ENCODE results near the gene ARMCX2.

Gene ARMCX2

DNA sequence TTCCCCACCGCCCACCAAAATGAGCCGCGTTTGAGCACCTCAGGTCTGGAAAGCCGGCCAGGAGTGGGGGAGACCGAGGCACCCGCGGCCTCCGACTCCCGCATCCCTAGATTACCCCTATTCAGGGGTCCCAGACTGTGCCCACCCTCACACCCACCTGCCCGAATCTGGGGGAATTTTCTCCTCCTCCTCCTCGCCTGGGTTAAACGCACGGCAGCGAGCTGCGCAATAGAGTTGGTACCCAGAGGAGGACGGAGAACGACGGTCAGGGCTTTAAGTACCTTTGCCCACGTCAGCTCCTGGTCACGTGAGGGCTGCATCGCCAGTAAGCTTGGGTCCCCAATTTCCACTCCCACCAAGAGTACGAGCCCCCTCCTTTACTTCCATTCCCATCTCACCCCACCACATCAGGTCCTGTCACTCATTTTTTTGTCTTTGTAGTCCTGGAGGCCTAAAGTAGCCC is at the start of gene ARMCX2:
TSS of gene ARMCX2 (minus strand) at position 250 of the 463 bp plus-strand sequence. CDS start 2,262 bp downstream, outside the sequence.
- Histone ChIP-seq H3K9me3 (ENCODE audit: insufficient read depth, low read length, severe bottlenecking) (no peaks in the 10 kb centered on the region), H3K27me3 (ENCODE audit: insufficient read depth, low read length, poor library complexity) (no peaks in the 10 kb centered on the region), H3K36me3 (ENCODE audit: insufficient read depth, low read length) (no peaks in the 10 kb centered on the region), H3K4me3 (ENCODE audit: low read depth in 1 of 2, low read length in 2 of 2) (no peak within 1 kb of the TSS), H3K9ac (ENCODE audit: low read depth, low read length) (no peak within 1 kb of the TSS), H3K4me1 (ENCODE audit: insufficient read depth, low read length) (no peaks in the 10 kb centered on the region), H3K27ac (ENCODE audit: low read length) (no peak within 1 kb of the TSS), H3K79me2 (ENCODE audit: insufficient read depth, low read length) (no peaks in the 10 kb centered on the region), H4K20me1 (ENCODE audit: insufficient read depth, low read length) (no peaks in the 10 kb centered on the region), H2AFZ (ENCODE audit: low read depth, low read length) (no peak within 1 kb of the TSS), H3K4me2 (ENCODE audit: insufficient read depth, low read length) (no peak within 1 kb of the TSS)
- ATAC-seq (ENCODE audit: insufficient read depth, low read depth) (no peak), DNase-seq (no peak)
- TF ChIP-seq, protein P1, sequence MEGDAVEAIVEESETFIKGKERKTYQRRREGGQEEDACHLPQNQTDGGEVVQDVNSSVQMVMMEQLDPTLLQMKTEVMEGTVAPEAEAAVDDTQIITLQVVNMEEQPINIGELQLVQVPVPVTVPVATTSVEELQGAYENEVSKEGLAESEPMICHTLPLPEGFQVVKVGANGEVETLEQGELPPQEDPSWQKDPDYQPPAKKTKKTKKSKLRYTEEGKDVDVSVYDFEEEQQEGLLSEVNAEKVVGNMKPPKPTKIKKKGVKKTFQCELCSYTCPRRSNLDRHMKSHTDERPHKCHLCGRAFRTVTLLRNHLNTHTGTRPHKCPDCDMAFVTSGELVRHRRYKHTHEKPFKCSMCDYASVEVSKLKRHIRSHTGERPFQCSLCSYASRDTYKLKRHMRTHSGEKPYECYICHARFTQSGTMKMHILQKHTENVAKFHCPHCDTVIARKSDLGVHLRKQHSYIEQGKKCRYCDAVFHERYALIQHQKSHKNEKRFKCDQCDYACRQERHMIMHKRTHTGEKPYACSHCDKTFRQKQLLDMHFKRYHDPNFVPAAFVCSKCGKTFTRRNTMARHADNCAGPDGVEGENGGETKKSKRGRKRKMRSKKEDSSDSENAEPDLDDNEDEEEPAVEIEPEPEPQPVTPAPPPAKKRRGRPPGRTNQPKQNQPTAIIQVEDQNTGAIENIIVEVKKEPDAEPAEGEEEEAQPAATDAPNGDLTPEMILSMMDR (IDR thresholded peaks at IDR 0.05; ENCODE audit: borderline replicate concordance, extremely low read depth, low read length, poor library complexity, severe bottlenecking), result no peak
- TF ChIP-seq EZH2 (IDR thresholded peaks at IDR 0.05; ENCODE audit: borderline replicate concordance, low read depth, low read length, severe bottlenecking), result no peak

DNA sequence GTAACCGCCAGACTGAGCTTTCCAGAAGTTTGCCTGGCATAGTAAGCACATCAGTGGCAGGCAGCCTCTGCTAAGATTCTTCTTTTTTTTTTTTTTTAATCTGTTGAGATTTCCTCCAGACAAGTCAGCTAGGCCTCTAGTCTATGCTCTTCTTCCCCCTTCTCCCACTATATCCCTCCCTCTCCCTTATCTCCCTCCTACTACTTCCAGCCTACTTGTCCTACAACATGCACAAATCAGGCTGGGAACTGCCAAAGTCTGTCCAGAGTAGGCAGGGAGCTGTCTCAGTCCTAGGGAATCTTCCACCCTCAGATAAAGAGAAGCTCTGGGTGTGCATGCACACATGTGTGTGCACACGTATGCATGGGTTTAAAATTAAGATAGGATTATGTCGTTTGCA is 49.7 kb upstream of the ARMCX2 start:
- Histone ChIP-seq H3K4me3 (ENCODE audit: low read depth in 1 of 2, low read length in 2 of 2) (no peak overlapping the region), H2AFZ (ENCODE audit: low read depth, low read length) (no peak overlapping the region), H3K4me1 (ENCODE audit: insufficient read depth, low read length) (no peaks in the 10 kb centered on the region), H3K36me3 (ENCODE audit: insufficient read depth, low read length) (no peaks in the 10 kb centered on the region), H3K4me2 (ENCODE audit: insufficient read depth, low read length) (no peak overlapping the region), H3K27ac (ENCODE audit: low read length) (no peak overlapping the region), H3K27me3 (ENCODE audit: insufficient read depth, low read length, poor library complexity) (no peaks in the 10 kb centered on the region), H3K79me2 (ENCODE audit: insufficient read depth, low read length) (no peaks in the 10 kb centered on the region), H3K9me3 (ENCODE audit: insufficient read depth, low read length, severe bottlenecking) (no peaks in the 10 kb centered on the region), H3K9ac (ENCODE audit: low read depth, low read length) (no peak overlapping the region), H4K20me1 (ENCODE audit: insufficient read depth, low read length) (no peaks in the 10 kb centered on the region)
- ATAC-seq (ENCODE audit: insufficient read depth, low read depth) (no peak), DNase-seq (no peak)
- TF ChIP-seq, protein P1 (IDR thresholded peaks at IDR 0.05; ENCODE audit: borderline replicate concordance, extremely low read depth, low read length, poor library complexity, severe bottlenecking), result no peak
- no peak for TF ChIP-seq EZH2 (IDR thresholded peaks at IDR 0.05; ENCODE audit: borderline replicate concordance, low read depth, low read length, severe bottlenecking)

DNA sequence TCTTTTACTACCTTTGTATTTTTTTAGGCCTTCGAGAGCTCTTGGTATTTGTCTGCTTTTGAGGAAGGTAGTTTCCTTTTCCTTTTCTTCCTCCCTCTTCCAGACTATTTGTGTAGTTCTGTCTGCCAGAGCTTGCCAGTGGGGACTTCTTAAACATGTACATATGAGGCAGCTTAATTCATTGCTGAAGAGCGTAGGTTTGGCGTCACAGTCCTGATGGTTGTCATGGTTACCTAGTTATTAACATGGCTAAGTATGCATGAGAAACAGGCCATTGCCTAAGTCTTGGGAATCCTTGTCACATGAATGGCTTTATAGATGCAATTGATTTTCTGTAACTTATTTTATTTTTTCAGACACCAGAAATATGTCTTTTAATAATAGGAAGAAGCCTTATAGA is 48.5 kb upstream of the ARMCX2 start:
- Histone ChIP-seq H3K27me3 (ENCODE audit: insufficient read depth, low read length, poor library complexity) (no peaks in the 10 kb centered on the region), H3K4me1 (ENCODE audit: insufficient read depth, low read length) (no peaks in the 10 kb centered on the region), H4K20me1 (ENCODE audit: insufficient read depth, low read length) (no peaks in the 10 kb centered on the region), H3K9me3 (ENCODE audit: insufficient read depth, low read length, severe bottlenecking) (no peaks in the 10 kb centered on the region), H3K79me2 (ENCODE audit: insufficient read depth, low read length) (no peaks in the 10 kb centered on the region), H3K4me3 (ENCODE audit: low read depth in 1 of 2, low read length in 2 of 2) (no peak overlapping the region), H3K27ac (ENCODE audit: low read length) (no peak overlapping the region), H3K36me3 (ENCODE audit: insufficient read depth, low read length) (no peaks in the 10 kb centered on the region), H3K9ac (ENCODE audit: low read depth, low read length) (no peak overlapping the region), H3K4me2 (ENCODE audit: insufficient read depth, low read length) (no peak overlapping the region), H2AFZ (ENCODE audit: low read depth, low read length) (no peak overlapping the region)
- DNase-seq, result no peak
- no peak for ATAC-seq (ENCODE audit: insufficient read depth, low read depth)
- TF ChIP-seq, protein P1 (IDR thresholded peaks at IDR 0.05; ENCODE audit: borderline replicate concordance, extremely low read depth, low read length, poor library complexity, severe bottlenecking), result no peak
- TF ChIP-seq EZH2 (IDR thresholded peaks at IDR 0.05; ENCODE audit: borderline replicate concordance, low read depth, low read length, severe bottlenecking), result no peak

DNA sequence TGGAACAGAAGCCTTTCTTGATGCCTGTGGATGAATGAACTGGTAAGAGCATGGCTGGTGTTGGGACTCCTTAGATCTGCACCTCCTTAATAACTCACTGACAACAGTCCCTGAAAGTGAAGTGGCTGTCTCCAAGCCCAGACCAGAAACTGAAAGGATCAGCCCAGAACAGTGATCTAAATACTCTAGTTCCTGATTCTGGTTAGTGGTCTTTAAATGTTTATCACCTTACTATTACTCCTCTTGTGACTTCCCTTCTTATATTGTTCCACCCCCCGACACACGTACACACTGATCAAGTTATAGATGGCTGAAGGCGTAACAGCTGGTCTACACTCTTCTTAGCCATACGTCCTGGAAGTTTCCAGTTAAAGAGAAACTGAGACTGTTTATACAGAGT is 33.8 kb upstream of the ARMCX2 start:
- DNase-seq (no peak), ATAC-seq (ENCODE audit: insufficient read depth, low read depth) (no peak)
- Histone ChIP-seq H3K9me3 (ENCODE audit: insufficient read depth, low read length, severe bottlenecking) (no peaks in the 10 kb centered on the region), H3K4me1 (ENCODE audit: insufficient read depth, low read length) (no peaks in the 10 kb centered on the region), H3K36me3 (ENCODE audit: insufficient read depth, low read length) (no peaks in the 10 kb centered on the region), H3K79me2 (ENCODE audit: insufficient read depth, low read length) (no peaks in the 10 kb centered on the region), H3K9ac (ENCODE audit: low read depth, low read length) (no peak overlapping the region), H2AFZ (ENCODE audit: low read depth, low read length) (no peak overlapping the region), H3K27ac (ENCODE audit: low read length) (no peak overlapping the region), H3K4me3 (ENCODE audit: low read depth in 1 of 2, low read length in 2 of 2) (no peak overlapping the region), H4K20me1 (ENCODE audit: insufficient read depth, low read length) (no peaks in the 10 kb centered on the region), H3K27me3 (ENCODE audit: insufficient read depth, low read length, poor library complexity) (no peaks in the 10 kb centered on the region), H3K4me2 (ENCODE audit: insufficient read depth, low read length) (no peak overlapping the region)
- TF ChIP-seq, protein P1 (IDR thresholded peaks at IDR 0.05; ENCODE audit: borderline replicate concordance, extremely low read depth, low read length, poor library complexity, severe bottlenecking), result no peak
- no peak for TF ChIP-seq EZH2 (IDR thresholded peaks at IDR 0.05; ENCODE audit: borderline replicate concordance, low read depth, low read length, severe bottlenecking)

Measured in DND-41 (cell line).